ENCODE results near the gene VRK3. TPM values are rescaled to one million over a fixed set of nuclear protein-coding genes. Genes with fewer than 3 reads are reported as not detected.

VRK3 gene
- polyA plus RNA-seq, 3 donors from 2014 or later = 89.8 to 116 (median 106) TPM

GRCh38 chr19:49937750-49938381 lies 87.3 kb downstream of the VRK3 start:
- Mint-ChIP-seq H3K27me3 (ENCODE audit: low read depth in 3 of 3) (peaks cover 0 to 4% (median 2%) of the 10 kb centered on the region in 3 donors), H3K4me1 (peaks cover 16 to 21% of the 10 kb centered on the region in 2 donors), H3K27ac (no peak overlapping the region), H3K36me3 (no peaks in the 10 kb centered on the region), H3K4me3 (peak overlapping the region in 1 of 5 donors; percentile 20), H3K9me3 (no peaks in the 10 kb centered on the region)
- DNase-seq = peak; percentile 74 to 76 (median 74)

GRCh38 chr19:49936549-49936948 lies 88.6 kb downstream of the VRK3 start:
- DNase-seq = no peak
- Mint-ChIP-seq H3K27me3 (ENCODE audit: low read depth in 3 of 3) (peaks cover 5 to 10% (median 6%) of the 10 kb centered on the region in 3 donors), H3K36me3 (no peaks in the 10 kb centered on the region), H3K4me3 (no peak overlapping the region), H3K9me3 (no peaks in the 10 kb centered on the region), H3K4me1 (peaks cover 30 to 33% of the 10 kb centered on the region in 2 donors), H3K27ac (peak overlapping the region in 1 of 6 donors; percentile 15)

GRCh38 chr19:49933643-49934042 lies 91.5 kb downstream of the VRK3 start:
- peak overlapping the region in 3 of 5 donors; percentile 34 to 65 (median 65) for H3K4me3 Mint-ChIP-seq
- H3K27me3 Mint-ChIP-seq (ENCODE audit: low read depth in 3 of 3) = peaks cover 22 to 28% (median 26%) of the 10 kb centered on the region in 3 donors
- peaks cover 56 to 57% of the 10 kb centered on the region in 2 donors for H3K4me1 Mint-ChIP-seq
- H3K36me3 Mint-ChIP-seq = no peaks in the 10 kb centered on the region
- H3K27ac Mint-ChIP-seq = peak overlapping the region in 5 of 6 donors; percentile 31 to 79 (median 61)
- no peak for DNase-seq
- H3K9me3 Mint-ChIP-seq = peaks cover 0 to 2% (median 0%) of the 10 kb centered on the region in 6 donors

GRCh38 chr19:49932731-49933131 lies 92.4 kb downstream of the VRK3 start:
- Mint-ChIP-seq H3K27ac (peak overlapping the region; percentile 31 to 79 (median 70)), H3K27me3 (ENCODE audit: low read depth in 3 of 3) (peaks cover 26 to 36% (median 30%) of the 10 kb centered on the region in 3 donors), H3K4me1 (peaks cover 63 to 66% of the 10 kb centered on the region in 2 donors), H3K9me3 (peaks cover 0 to 2% (median 0%) of the 10 kb centered on the region in 6 donors), H3K36me3 (no peaks in the 10 kb centered on the region), H3K4me3 (peak overlapping the region; percentile 65 to 83 (median 77))
- DNase-seq = peak; percentile 81 to 84 (median 82)

DNA sequence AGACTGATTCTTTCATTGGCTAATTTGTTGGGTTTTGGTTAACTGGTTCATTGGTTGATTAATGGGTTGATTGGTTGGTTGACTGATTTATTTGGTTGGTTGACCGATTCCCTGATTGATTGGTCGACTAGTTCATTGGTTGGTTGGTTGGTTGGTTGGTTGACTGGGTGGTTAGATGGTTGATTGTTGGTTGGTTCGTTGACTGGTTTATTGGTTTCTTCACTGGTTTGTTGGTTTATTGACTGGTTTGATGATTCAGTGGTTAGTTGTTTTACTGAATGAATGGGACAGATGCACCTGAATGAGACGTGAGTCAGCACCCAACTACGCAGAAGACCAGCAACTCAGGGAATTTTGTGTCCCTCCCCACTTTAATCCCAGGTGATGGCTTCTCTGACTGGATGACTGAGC lies 93.1 kb downstream of the VRK3 start:
- no peaks in the 10 kb centered on the region for H3K36me3 Mint-ChIP-seq
- H3K9me3 Mint-ChIP-seq = peaks cover 0 to 2% (median 0%) of the 10 kb centered on the region in 6 donors
- peak overlapping the region; percentile 2 to 61 (median 28) for H3K27ac Mint-ChIP-seq
- H3K27me3 Mint-ChIP-seq (ENCODE audit: low read depth in 3 of 3) = peaks cover 26 to 39% (median 34%) of the 10 kb centered on the region in 3 donors
- H3K4me1 Mint-ChIP-seq = peaks cover 67 to 68% of the 10 kb centered on the region in 2 donors
- no peak for DNase-seq
- peak overlapping the region; percentile 33 to 98 (median 76) for H3K4me3 Mint-ChIP-seq

- Mint-ChIP-seq H3K9me3 (peaks cover 0 to 2% (median 0%) of the 10 kb centered on the region in 6 donors), H3K27ac (peak overlapping the region; percentile 27 to 97 (median 44)), H3K27me3 (ENCODE audit: low read depth in 3 of 3) (peaks cover 26 to 39% (median 34%) of the 10 kb centered on the region in 3 donors), H3K36me3 (no peaks in the 10 kb centered on the region), H3K4me1 (peaks cover 67 to 68% of the 10 kb centered on the region in 2 donors), H3K4me3 (peak overlapping the region; percentile 33 to 99 (median 94))
- no peak for DNase-seq
Measured at GRCh38 chr19:49931293-49932040, 93.7 kb downstream of the VRK3 start.

- Mint-ChIP-seq H3K4me1 (peaks cover 65 to 69% of the 10 kb centered on the region in 2 donors), H3K4me3 (peak overlapping the region; percentile 94 to 99 (median 98)), H3K27ac (peak overlapping the region in 5 of 6 donors; percentile 43 to 97 (median 95)), H3K9me3 (peaks cover 0 to 2% (median 0%) of the 10 kb centered on the region in 6 donors), H3K27me3 (ENCODE audit: low read depth in 3 of 3) (peaks cover 26 to 39% (median 34%) of the 10 kb centered on the region in 3 donors), H3K36me3 (peaks cover 0 to under 1% (median 0%) of the 10 kb centered on the region in 3 donors)
- no peak for DNase-seq
Measured at GRCh38 chr19:49930483-49931011, 94.6 kb downstream of the VRK3 start.

- Mint-ChIP-seq H3K27me3 (ENCODE audit: low read depth in 3 of 3) (peaks cover 26 to 39% (median 34%) of the 10 kb centered on the region in 3 donors), H3K36me3 (peaks cover 0 to 4% (median 0%) of the 10 kb centered on the region in 3 donors), H3K27ac (peak overlapping the region; percentile 95 to 98 (median 97)), H3K4me1 (peaks cover 68 to 74% of the 10 kb centered on the region in 2 donors), H3K9me3 (peaks cover 0 to 2% (median 0%) of the 10 kb centered on the region in 6 donors), H3K4me3 (peak overlapping the region; percentile 94 to 99 (median 98))
- peak; percentile 91 to 95 (median 94) for DNase-seq
Measured at GRCh38 chr19:49929611-49930482, 95.3 kb downstream of the VRK3 start.

DNA sequence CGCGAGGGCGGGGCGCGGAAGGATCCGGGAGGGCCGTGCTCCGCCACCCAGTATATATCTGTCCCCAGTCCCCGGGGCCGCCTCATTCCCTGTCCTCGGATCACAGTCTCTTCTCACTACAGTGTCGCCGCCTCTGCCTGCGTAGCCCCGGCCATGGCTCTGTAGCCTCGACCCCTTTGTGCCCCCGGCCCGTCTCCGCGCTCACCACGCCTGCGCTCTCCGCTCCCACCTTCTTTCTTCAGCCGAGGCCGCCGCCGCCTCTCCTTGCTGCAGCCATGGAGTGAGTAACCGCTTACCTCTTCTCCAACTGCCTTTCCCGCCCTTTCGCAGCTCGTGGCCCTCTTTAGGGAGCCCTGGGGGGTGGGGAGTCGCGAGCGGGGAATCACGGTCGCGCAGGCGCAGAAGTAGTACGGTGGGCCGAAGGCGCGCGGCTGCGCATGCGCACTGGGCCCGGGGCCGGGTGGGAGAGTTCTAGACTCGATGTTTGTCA lies 96.0 kb downstream of the VRK3 start, which contains the start of the genes ATF5 and NUP62:
TSS of gene ATF5 (plus strand) at position 85 of the 490 bp plus-strand sequence. CDS start 1,646 bp downstream, outside the sequence.
TSS of gene NUP62 (minus strand) at position 384 of the 490 bp plus-strand sequence. CDS start 19,697 bp downstream, outside the sequence.
- peaks cover 72 to 74% of the 10 kb centered on the region in 2 donors for H3K4me1 Mint-ChIP-seq
- peak within 1 kb of the TSS; percentile 95 to 98 (median 97) for H3K27ac Mint-ChIP-seq

DNA sequence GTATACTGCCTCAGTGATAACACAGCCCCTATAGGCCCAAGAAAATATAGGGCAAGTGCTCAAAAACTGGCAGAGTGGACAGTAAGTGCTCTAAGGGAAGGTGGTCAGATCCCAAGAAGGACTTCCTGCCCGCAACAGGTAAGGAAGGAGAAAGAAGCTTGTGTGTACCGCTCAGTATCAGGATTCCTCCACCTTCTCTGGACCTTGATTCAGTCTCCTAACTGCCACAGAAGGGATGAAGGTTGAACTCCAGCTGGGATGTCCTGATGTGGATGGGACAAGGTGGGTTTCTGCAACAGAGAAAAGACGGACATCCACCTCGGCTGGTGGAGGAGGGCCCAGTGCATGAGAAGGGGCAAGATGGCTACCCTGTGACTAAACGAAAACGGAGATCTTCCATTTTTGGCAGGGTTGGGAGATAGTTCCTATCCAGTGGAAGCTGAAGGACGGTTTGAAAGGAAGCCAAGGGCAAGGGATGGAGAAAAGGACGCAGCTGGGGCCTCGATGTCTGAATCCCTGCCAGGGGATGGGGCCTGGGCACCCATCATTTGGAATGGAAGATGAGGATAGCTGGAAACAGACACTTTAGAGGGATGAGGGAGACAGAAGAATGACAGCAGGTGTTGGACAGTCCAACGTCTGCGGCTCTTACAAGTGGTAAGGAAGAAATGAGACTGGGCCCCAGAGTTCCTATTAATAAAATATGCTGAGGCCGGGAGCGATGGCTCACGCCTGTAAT lies 97.5 kb downstream of the VRK3 start:
- peaks cover 26 to 36% (median 30%) of the 10 kb centered on the region in 3 donors for H3K27me3 Mint-ChIP-seq (ENCODE audit: low read depth in 3 of 3)
- peaks cover 0 to 2% (median 0%) of the 10 kb centered on the region in 6 donors for H3K9me3 Mint-ChIP-seq
- DNase-seq = no peak
- peak overlapping the region; percentile 79 to 95 (median 88) for H3K27ac Mint-ChIP-seq
- H3K4me1 Mint-ChIP-seq = peaks cover 61 to 65% of the 10 kb centered on the region in 2 donors
- H3K36me3 Mint-ChIP-seq = peaks cover 0 to 4% (median 0%) of the 10 kb centered on the region in 3 donors
- H3K4me3 Mint-ChIP-seq = peak overlapping the region; percentile 94 to 99 (median 98)

More for the DNA sequence above, 96.0 kb downstream of the VRK3 start, which contains the start of the genes ATF5 and NUP62:
- DNase-seq = peak; percentile 91 to 93 (median 93)
- Mint-ChIP-seq H3K36me3 (peaks cover 0 to 4% (median 0%) of the 10 kb centered on the region in 3 donors), H3K27me3 (ENCODE audit: low read depth in 3 of 3) (peaks cover 26 to 39% (median 34%) of the 10 kb centered on the region in 3 donors), H3K9me3 (peaks cover 0 to 2% (median 0%) of the 10 kb centered on the region in 6 donors), H3K4me3 (peak within 1 kb of the TSS; percentile 94 to 99 (median 98))

DNA sequence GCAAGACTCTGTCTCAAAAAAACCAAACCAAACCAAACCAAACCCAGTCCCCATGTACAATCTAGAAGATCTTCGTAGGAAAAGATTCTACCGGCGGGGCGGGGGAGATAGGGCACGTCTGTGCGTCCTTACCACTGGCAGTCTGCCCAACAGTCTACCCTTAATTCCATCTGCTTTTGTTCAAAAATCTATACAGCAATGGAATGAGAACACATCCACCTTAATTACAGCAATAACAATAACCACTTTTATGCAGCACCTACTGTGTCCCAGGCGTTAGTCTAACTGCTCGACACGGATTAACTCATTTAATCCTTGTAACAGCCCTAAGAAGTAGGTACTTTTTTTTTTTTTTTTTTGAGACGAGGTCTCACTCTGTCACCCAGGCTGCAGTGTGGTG lies 98.7 kb downstream of the VRK3 start:
- Mint-ChIP-seq H3K9me3 (peaks cover 0 to 2% (median 0%) of the 10 kb centered on the region in 6 donors), H3K36me3 (peaks cover 0 to 4% (median 0%) of the 10 kb centered on the region in 3 donors), H3K4me3 (peak overlapping the region in 1 of 5 donors; percentile 8), H3K27me3 (ENCODE audit: low read depth in 3 of 3) (peaks cover 22 to 31% (median 28%) of the 10 kb centered on the region in 3 donors), H3K27ac (peak overlapping the region in 1 of 6 donors; percentile 40), H3K4me1 (peaks cover 49 to 60% of the 10 kb centered on the region in 2 donors)
- DNase-seq = no peak

Measured in immature natural killer cell (primary cell).